GM12873 (cell line): ENCODE data around the gene AATF.

Experiments used
- CTCF ChIP-seq: IDR thresholded peaks from 2 replicates; pipeline ENCODE4 v1.5.1; 2012; ENCODE audit warnings: low read depth, mild to moderate bottlenecking, moderate library complexity, low read length, control low read depth; ENCODE audit not compliant: insufficient read depth; ENCODE audit errors: missing control alignments

The AATF gene

GRCh38 chr17:37025238-37025637 lies 76.5 kb downstream of the AATF start:
- TF ChIP-seq CTCF: no peak

GRCh38 chr17:37025847-37026530 lies 77.2 kb downstream of the AATF start:
- no peak for TF ChIP-seq CTCF

- TF ChIP-seq CTCF: no peak
Observed at GRCh38 chr17:37026531-37026869, 77.7 kb downstream of the AATF start.

- no peak for TF ChIP-seq CTCF
Observed at GRCh38 chr17:37028040-37028439, 79.3 kb downstream of the AATF start.

GRCh38 chr17:37031493-37032083 lies 82.8 kb downstream of the AATF start:
- no peak for TF ChIP-seq CTCF

GRCh38 chr17:37037590-37038155 lies 88.9 kb downstream of the AATF start:
- no peak for TF ChIP-seq CTCF

- TF ChIP-seq CTCF: no peak
Observed at GRCh38 chr17:37039269-37039668, 90.5 kb downstream of the AATF start.
